DND-41 (cell line): Measurements from ENCODE around the gene PRODH2.

Experiments used
- CTCF ChIP-seq: IDR thresholded peaks from 2 replicates; pipeline ENCODE4 v1.5.1; 2012; ENCODE audit warnings: borderline replicate concordance, low read length, moderate library complexity, mild to moderate bottlenecking; ENCODE audit not compliant: poor library complexity, severe bottlenecking; ENCODE audit errors: extremely low read depth
- EZH2 ChIP-seq: IDR thresholded peaks from 3 replicates; pipeline ENCODE4 v1.6.1; 2012; ENCODE audit warnings: borderline replicate concordance, low read depth, mild to moderate bottlenecking, moderate library complexity, low read length, inconsistent platforms; ENCODE audit not compliant: severe bottlenecking

DNA sequence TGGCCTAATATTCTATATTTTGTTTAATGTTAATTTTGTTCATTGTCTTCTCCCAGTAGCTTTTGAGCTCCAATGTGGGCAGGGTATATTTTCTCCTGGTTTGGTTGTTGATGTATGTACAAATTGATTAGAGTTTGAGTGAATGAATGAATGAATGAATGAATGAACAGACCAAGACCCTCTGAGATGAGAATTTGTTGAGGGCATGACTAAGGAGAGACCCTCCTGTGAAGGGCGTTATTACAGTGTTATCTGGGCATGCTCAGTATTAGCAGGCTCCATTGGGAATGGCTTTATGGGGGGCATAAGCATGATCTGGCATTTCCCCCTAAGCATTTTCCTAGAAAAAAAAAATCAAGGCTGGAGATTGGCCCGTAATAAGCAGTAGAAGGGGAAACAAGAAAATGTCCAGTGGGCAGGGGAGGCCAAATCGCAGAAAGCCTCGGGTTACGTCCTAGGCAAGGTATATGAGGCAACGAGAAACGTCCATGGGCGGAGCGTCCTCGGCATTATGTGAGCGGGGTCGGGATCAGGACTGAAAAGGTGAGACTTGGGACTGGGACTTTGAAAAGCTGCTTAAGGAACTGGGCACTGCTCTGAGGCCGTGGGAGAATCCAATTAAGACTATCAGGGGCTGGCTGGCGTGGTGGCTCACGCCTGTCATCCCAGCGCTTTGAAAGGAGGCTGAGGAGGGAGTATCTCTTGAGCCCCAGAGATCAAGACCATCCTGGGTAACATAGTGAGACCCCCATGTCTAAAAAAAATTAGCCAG lies 38.2 kb downstream of the PRODH2 start:
- TF ChIP-seq CTCF, result no peak
- no peak for TF ChIP-seq EZH2
